Stomach (tissue), 9 donors: ENCODE data around the gene HMGN4. TPM values are rescaled to one million over a fixed set of nuclear protein-coding genes. Genes with fewer than 3 reads are reported as not detected.

Experiments used
- DNase-seq, 2 donors: peaks; one replicate each; pipeline versions ENCODE4 v3.0.0 to v3.0.0-alpha.2; 2013 to 2019
- H3K27ac ChIP-seq, 5 donors: fragments of 200-600 bp in 4 of 5; sonication (generic) in 4 of 5; one replicate each; pipeline ENCODE4 v1.5.1; 2013 to 2019; ENCODE audit warnings: mild to moderate bottlenecking in 1 of 5, moderate library complexity in 1 of 5
- H3K27me3 ChIP-seq, 3 donors: fragments of 200-600 bp; sonication (generic); one replicate each; pipeline ENCODE4 v1.5.1; 2017 to 2019; ENCODE audit warnings: mixed run types in 1 of 3
- H3K36me3 ChIP-seq, 4 donors: fragments of 200-600 bp; sonication (generic); 1 replicate in 3 of 4; 2 replicates in 1 of 4; pipeline ENCODE4 v1.5.1; 2016 to 2019
- H3K4me1 ChIP-seq, 4 donors: fragments of 200-600 bp; sonication (generic); one replicate each; pipeline ENCODE4 v1.5.1; 2016 to 2019
- H3K4me3 ChIP-seq, 4 donors: fragments of 200-600 bp; sonication (generic) in 3 of 4; one replicate each; pipeline ENCODE4 v1.5.1; 2016 to 2019; ENCODE audit warnings: mild to moderate bottlenecking in 1 of 4
- H3K9me3 ChIP-seq, 4 donors: fragments of 200-600 bp; sonication (generic); one replicate each; pipeline ENCODE4 v1.5.1; 2016 to 2019
- CTCF ChIP-seq, 7 experiments: fragments of 450-650 bp in 4 of 7; fragments of 200-600 bp in 3 of 7; sonication (generic) in 3 of 7; IDR thresholded peaks; one replicate each; pipeline ENCODE4 v1.5.1; 2016 to 2019; ENCODE audit warnings: antibody characterized with exemption in 7 of 7, control low read depth in 2 of 7, mild to moderate bottlenecking in 1 of 7
- EP300 ChIP-seq: sonication (generic); formaldehyde crosslinking; IDR thresholded peaks from one replicate; pipeline ENCODE4 v1.6.1; 2017; ENCODE audit warnings: antibody characterized with exemption
- POLR2A ChIP-seq, 4 donors: fragments of 450-650 bp; IDR thresholded peaks; one replicate each; pipeline ENCODE4 v1.6.1; 2016; ENCODE audit warnings: antibody characterized with exemption in 4 of 4, control low read depth in 2 of 4, mild to moderate bottlenecking in 1 of 4, moderate library complexity in 1 of 4
- POLR2AphosphoS5 ChIP-seq, 3 donors: sonication (generic); formaldehyde crosslinking; IDR thresholded peaks; one replicate each; pipeline ENCODE4 v1.6.1; 2016; ENCODE audit warnings: antibody characterized with exemption in 3 of 3
- WGBS, 5 donors: extraction: QIAGEN DNeasy Blood & Tissue Kit in 3 of 5; methylation state at CpG; one replicate each; pipeline versions ENCODE4 v1.1.5 to v1.1.7; 2013 to 2018; 5-methylcytosine and 5-hydroxymethylcytosine counted together
- intact Hi-C: fragments of 100-400 bp; cut with DNase I; formaldehyde crosslinking; loops from one replicate; pipeline ENCODE4 v1.15.1; 2023; ENCODE audit warnings: low total_unique reads
- polyA plus RNA-seq, 3 donors: library from polyadenylated mRNA; stranded (reverse); fragments of 200-250 nt; gene quantifications; one replicate each; pipeline ENCODE4 v1.2.3, GENCODE V29; 2013
- total RNA-seq, 5 donors: library from RNA; depleted of rRNA; stranded (reverse); fragments of >200 nt; gene quantifications; one replicate each; pipeline versions ENCODE4 v1.1.0 to v1.2.3, GENCODE V29; 2014 to 2016
- donor health status: healthy with polysubstance abuse.
- donor health status: Bipolar disorder and iron deficiency.
- donor health status: healthy.

HMGN4 gene
- total and polyA plus RNA-seq, 8 donors: 11.3 to 96.0 (median 37.7) TPM

GRCh38 chr6:26576407-26576843 is 38.3 kb downstream of the HMGN4 start:
- no peak overlapping the region for H3K27ac ChIP-seq
- H3K9me3 ChIP-seq: peaks cover 0 to 24% (median 15%) of the 10 kb centered on the region in 4 donors
- TF ChIP-seq EP300 (no peak), CTCF (IDR thresholded peaks at IDR 0.05) (no peak), POLR2AphosphoS5 (IDR thresholded peaks at IDR 0.05) (no peak), POLR2A (IDR thresholded peaks at IDR 0.05) (no peak)
- peak overlapping the region in 1 of 4 donors; percentile 35 for H3K4me3 ChIP-seq
- WGBS, 5 donors: 30 to 34% (median 33%) methylated on average over 7 of the region's 7 CpGs
- H3K36me3 ChIP-seq: no peaks in the 10 kb centered on the region
- H3K27me3 ChIP-seq: peaks cover 0 to 52% (median 17%) of the 10 kb centered on the region in 3 donors
- intact Hi-C loops: no loop called here
- peaks cover 0 to 30% (median 11%) of the 10 kb centered on the region in 4 donors for H3K4me1 ChIP-seq
- DNase-seq: no peak

- 3 to 8% (median 6%) methylated on average over 31 of the region's 31 CpGs for WGBS, 5 donors
- Histone ChIP-seq H3K27me3 (peaks cover 0 to 57% (median 17%) of the 10 kb centered on the region in 3 donors), H3K9me3 (peaks cover 0 to 24% (median 15%) of the 10 kb centered on the region in 4 donors), H3K27ac (no peak overlapping the region), H3K4me3 (peak overlapping the region in 3 of 4 donors; percentile 21 to 35 (median 24)), H3K36me3 (no peaks in the 10 kb centered on the region), H3K4me1 (peaks cover 0 to 26% (median 6%) of the 10 kb centered on the region in 4 donors)
- intact Hi-C loops: no loop called here
- no peak for TF ChIP-seq EP300
- TF ChIP-seq POLR2A (IDR thresholded peaks at IDR 0.05): no peak
- no peak for TF ChIP-seq CTCF (IDR thresholded peaks at IDR 0.05)
- TF ChIP-seq POLR2AphosphoS5 (IDR thresholded peaks at IDR 0.05): no peak
- peak in 1 of 2 donors; percentile 61 for DNase-seq
Observed at GRCh38 chr6:26576929-26577719, 39.0 kb downstream of the HMGN4 start.

- intact Hi-C loops: no loop called here
- H3K36me3 ChIP-seq: no peaks in the 10 kb centered on the region
- peak overlapping the region in 3 of 4 donors; percentile 21 to 35 (median 24) for H3K4me3 ChIP-seq
- H3K9me3 ChIP-seq: peaks cover 0 to 24% (median 15%) of the 10 kb centered on the region in 4 donors
- WGBS, 5 donors: 15 to 30% (median 23%) methylated on average over 10 to 17 of the region's 17 CpGs
- H3K4me1 ChIP-seq: peaks cover 0 to 20% (median 1%) of the 10 kb centered on the region in 4 donors
- DNase-seq: no peak
- no peak for TF ChIP-seq POLR2A (IDR thresholded peaks at IDR 0.05)
- TF ChIP-seq CTCF (IDR thresholded peaks at IDR 0.05): no peak
- TF ChIP-seq POLR2AphosphoS5 (IDR thresholded peaks at IDR 0.05): no peak
- TF ChIP-seq EP300: no peak
- peaks cover 0 to 61% (median 20%) of the 10 kb centered on the region in 3 donors for H3K27me3 ChIP-seq
- H3K27ac ChIP-seq: no peak overlapping the region
Observed at GRCh38 chr6:26577720-26578072, 39.5 kb downstream of the HMGN4 start.

- Histone ChIP-seq H3K36me3 (no peaks in the 10 kb centered on the region), H3K9me3 (peaks cover 0 to 24% (median 15%) of the 10 kb centered on the region in 4 donors), H3K27ac (no peak overlapping the region), H3K27me3 (peaks cover 0 to 67% (median 22%) of the 10 kb centered on the region in 3 donors), H3K4me1 (peaks cover 0 to 18% (median 0%) of the 10 kb centered on the region in 4 donors), H3K4me3 (no peak overlapping the region)
- WGBS, 5 donors: 84 to 91% (median 87%) methylated on average over 6 of the region's 6 CpGs
- TF ChIP-seq POLR2AphosphoS5 (IDR thresholded peaks at IDR 0.05) (no peak), CTCF (IDR thresholded peaks at IDR 0.05) (no peak), POLR2A (IDR thresholded peaks at IDR 0.05) (no peak), EP300 (no peak)
- intact Hi-C loops: no loop called here
- no peak for DNase-seq
Observed at GRCh38 chr6:26578279-26578678, 40.1 kb downstream of the HMGN4 start.
